Activated CD4-positive, alpha-beta T cell treated with anti-CD3 and anti-CD28 coated beads, Interleukin-2, Interleukin-6, amounts not matched to agents 100 ng/mL and 50 ng/mL, durations not matched to agents 16 hours and 8 hours (primary cell): ENCODE data around the gene ZNF423.

Experiments used
- DNase-seq: peaks from one replicate; pipeline ENCODE4 v3.0.0-alpha.2; 2020

Gene ZNF423

DNA sequence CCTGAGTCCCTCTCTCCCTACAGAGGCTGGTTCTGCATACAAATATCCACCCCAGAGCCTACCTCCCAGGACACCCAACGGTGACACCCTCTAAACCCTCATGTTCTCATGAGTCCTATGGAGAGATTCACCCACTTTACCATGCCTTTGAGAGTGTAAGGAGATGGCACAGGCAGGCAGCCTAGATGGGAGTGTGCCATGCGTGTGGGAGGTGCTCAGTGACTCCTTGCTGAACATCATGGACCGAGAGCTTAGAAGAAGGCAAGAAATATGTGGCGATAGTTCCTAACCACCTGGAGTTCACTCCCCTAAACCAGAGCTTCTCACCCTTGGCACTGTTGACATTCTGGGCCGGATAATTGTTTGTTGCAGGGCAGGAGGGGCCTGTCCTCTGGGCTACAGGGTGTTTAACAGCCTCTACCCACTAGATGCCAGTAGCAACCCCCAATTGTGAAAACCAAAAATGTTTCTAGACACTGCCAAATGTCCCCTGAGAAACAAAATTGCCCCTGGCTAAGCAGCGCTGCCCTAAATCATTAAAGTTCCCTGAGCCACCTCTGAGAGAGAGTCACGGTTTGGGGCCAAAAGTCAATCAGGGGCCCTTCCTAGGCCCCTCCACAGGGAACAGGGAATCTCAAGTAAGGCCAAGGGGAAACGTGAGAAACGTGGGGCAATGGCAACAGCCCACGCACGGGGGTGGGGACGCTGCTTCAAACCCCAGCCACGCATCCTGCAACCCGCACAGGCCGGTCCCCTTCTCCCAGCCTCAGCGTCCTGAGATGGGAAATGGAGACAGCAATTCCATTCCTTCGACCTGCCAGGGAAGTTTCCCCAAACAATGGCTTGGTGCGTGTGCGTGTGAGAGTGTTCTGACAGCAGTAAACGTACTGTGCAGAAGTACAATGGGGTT, 415.5 kb downstream of the ZNF423 start:
- DNase-seq: no peak

DNA sequence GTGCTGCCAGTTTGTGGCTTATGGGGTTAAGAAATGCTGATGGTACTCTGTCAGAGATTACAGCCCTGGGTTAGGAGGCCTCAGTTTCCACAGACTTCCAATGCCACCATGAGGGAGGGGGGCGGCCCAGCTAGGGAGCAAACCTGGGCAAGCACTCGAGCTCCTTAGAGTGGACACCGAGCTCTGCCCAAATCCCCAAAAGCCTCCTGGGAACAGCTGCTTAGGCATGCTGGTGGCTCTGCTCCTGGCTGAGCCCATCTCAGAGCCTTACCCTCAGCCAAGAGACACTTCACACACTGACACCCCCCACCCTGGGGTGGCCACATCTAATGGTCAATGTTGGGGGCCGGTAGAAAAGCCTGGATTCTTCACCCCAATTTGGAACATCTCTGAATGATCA, 416.2 kb downstream of the ZNF423 start:
- no peak for DNase-seq

DNA sequence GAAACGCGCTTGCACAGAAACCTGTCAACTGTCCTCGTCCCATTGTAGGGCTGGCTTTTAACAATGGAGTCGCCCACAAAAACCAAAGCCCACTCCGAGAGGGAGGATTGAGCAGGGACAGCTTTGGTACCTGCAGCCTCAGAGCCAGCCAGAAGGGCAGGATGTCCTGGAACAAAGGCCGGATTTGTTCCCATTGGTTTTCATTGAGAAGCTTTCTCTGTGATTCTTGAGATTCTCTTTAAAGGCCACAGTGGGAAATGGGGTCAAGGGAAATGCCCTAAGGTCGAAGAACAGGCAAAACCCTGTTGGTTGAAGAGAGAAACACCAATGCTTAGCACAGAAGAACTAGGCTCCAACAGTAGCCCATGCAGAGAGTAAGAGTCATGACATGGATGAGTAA, 416.9 kb downstream of the ZNF423 start:
- no peak for DNase-seq
